GM18499 (cell line): ENCODE results near the gene HTT.

Experiments
- ATAC-seq: cut with Tn5 transposase; IDR thresholded peaks from one replicate; pipeline ENCODE4 v1.9.1; 2021; ENCODE audit warnings: moderate number of reproducible peaks; ENCODE audit not compliant: insufficient read depth, unreplicated experiment

Gene HTT

GRCh38 chr4:3115637-3116270, 41.3 kb downstream of the HTT start:
- no peak for ATAC-seq

GRCh38 chr4:3116955-3117354, 42.5 kb downstream of the HTT start:
- no peak for ATAC-seq

- ATAC-seq = no peak
Observed at GRCh38 chr4:3118312-3118711, 43.8 kb downstream of the HTT start.

GRCh38 chr4:3119464-3119863, 45.0 kb downstream of the HTT start:
- no peak for ATAC-seq

- no peak for ATAC-seq
Observed at GRCh38 chr4:3121110-3121509, 46.6 kb downstream of the HTT start.

- no peak for ATAC-seq
Observed at GRCh38 chr4:3121596-3121995, 47.1 kb downstream of the HTT start.

GRCh38 chr4:3122081-3122563, 47.6 kb downstream of the HTT start:
- ATAC-seq = no peak

GRCh38 chr4:3123181-3123671, 48.7 kb downstream of the HTT start:
- ATAC-seq = no peak

GRCh38 chr4:3124070-3124767, 49.7 kb downstream of the HTT start:
- ATAC-seq = no peak

GRCh38 chr4:3127112-3127511, 52.6 kb downstream of the HTT start:
- no peak for ATAC-seq

- no peak for ATAC-seq
Observed at GRCh38 chr4:3128058-3128457, 53.6 kb downstream of the HTT start.

- no peak for ATAC-seq
Observed at GRCh38 chr4:3128976-3129375, 54.5 kb downstream of the HTT start.

- no peak for ATAC-seq
Observed at GRCh38 chr4:3130201-3130600, 55.7 kb downstream of the HTT start.

- no peak for ATAC-seq
Observed at GRCh38 chr4:3130826-3131225, 56.3 kb downstream of the HTT start.

- no peak for ATAC-seq
Observed at GRCh38 chr4:3134201-3134600, 59.7 kb downstream of the HTT start.

- no peak for ATAC-seq
Observed at GRCh38 chr4:3135155-3136011, 60.9 kb downstream of the HTT start.

- no peak for ATAC-seq
Observed at GRCh38 chr4:3136454-3136853, 62.0 kb downstream of the HTT start.

GRCh38 chr4:3137908-3138307, 63.4 kb downstream of the HTT start:
- ATAC-seq = no peak

GRCh38 chr4:3145234-3145924, 70.9 kb downstream of the HTT start:
- no peak for ATAC-seq

- ATAC-seq = no peak
Observed at GRCh38 chr4:3148926-3149325, 74.4 kb downstream of the HTT start.
